LHCN-M2 (cell line): ENCODE measurements around the gene PSAP. TPM values are rescaled to one million over a fixed set of nuclear protein-coding genes. Genes with fewer than 3 reads are reported as not detected.
"Not testable (repeated sequence)": the region's sequence is repeated elsewhere in the genome, so short reads cannot be mapped to it uniquely, and the experiment has no call there.

Experiments used
- DNase-seq: peaks from one replicate; pipeline ENCODE4 v3.0.0-alpha.2; 2012; ENCODE audit warnings: low read depth
- total RNA-seq: library from RNA; depleted of rRNA; stranded (reverse); fragments of >200 nt; gene quantifications from 2 replicates; pipeline ENCODE4 v1.2.3, GENCODE V29; 2014

PSAP gene
- total RNA-seq, 1 experiment from 2014 or later = 455 TPM

DNA sequence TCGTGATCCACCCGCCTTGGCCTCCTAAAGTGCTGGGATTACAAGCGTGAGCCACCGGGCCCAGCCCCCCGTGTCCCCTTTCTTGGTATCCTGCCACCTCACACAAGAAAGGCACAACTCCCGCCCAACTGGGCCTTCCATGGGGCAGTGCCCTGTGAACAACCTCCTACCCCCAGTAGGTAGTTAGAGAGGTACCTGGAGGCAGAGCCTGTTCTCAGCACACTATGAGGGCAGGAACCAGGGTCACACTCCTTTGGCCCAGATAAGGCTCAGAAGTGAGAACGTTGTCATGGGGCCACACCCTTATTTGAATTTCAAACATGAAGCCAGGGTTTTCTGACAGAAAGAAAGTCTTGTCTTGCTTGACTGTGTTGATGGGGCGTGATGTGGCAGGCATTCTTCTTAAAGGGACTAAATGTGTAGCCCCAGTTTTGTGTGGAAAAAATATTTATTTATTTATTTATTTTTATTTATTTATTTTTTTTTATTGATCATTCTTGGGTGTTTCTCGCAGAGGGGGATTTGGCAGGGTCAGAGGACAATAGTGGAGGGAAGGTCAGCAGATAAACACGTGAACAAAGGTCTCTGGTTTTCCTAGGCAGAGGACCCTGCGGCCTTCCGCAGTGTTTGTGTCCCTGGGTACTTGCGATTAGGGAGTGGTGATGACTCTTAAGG, 23.8 kb upstream of the PSAP start:
- DNase-seq = not testable (repeated sequence)

GRCh38 chr10:71873582-71874211, 22.6 kb upstream of the PSAP start:
- DNase-seq = no peak

GRCh38 chr10:71869601-71870000, 18.6 kb upstream of the PSAP start:
- DNase-seq = not testable (repeated sequence)

- DNase-seq = peak; percentile 96
These were observed 17.2 kb upstream of the PSAP start for GRCh38 chr10:71868192-71868697.

GRCh38 chr10:71865561-71866041, 14.6 kb upstream of the PSAP start:
- DNase-seq = no peak

DNA sequence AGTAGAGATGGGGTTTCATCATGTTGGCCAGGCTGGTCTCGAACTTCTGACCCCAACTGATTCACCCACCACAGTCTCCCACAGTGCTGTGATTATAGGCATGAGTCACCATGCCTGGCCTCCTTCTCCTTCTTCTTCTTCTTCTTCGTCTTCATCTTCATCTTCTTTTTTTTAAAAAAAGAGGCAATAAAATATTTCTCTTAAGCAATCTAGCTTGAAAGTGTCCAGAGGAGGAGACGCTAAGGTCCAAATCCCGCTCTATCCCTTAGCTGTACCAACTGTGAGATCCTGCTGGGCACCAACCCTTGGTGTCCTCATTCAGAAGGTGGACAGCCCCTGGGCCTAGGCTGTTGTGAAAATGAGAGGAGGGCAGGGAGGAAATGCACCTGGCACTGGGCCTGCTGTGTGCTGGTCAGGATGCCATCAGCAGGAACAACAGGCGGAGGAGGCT, 13.9 kb upstream of the PSAP start:
- peak; percentile 78 for DNase-seq

DNA sequence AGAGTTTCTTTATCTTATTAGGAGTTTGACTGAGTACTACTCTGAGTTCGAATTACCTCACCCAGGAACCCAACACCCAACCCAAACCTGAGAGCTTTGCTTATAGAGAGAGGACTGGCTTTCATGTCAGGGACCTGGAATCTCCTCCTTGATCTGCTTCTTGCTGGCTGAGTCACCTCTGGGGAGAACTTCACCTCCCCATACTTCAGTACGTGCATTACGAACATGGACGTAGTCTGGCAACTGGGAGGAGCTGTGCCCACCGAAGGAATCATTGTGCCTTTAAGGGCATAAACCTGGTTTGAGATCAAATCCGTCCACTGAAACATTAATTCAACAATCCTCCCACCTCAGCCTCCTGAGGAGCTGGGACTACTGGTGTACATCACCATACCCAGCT, 12.2 kb upstream of the PSAP start:
- DNase-seq = no peak

DNA sequence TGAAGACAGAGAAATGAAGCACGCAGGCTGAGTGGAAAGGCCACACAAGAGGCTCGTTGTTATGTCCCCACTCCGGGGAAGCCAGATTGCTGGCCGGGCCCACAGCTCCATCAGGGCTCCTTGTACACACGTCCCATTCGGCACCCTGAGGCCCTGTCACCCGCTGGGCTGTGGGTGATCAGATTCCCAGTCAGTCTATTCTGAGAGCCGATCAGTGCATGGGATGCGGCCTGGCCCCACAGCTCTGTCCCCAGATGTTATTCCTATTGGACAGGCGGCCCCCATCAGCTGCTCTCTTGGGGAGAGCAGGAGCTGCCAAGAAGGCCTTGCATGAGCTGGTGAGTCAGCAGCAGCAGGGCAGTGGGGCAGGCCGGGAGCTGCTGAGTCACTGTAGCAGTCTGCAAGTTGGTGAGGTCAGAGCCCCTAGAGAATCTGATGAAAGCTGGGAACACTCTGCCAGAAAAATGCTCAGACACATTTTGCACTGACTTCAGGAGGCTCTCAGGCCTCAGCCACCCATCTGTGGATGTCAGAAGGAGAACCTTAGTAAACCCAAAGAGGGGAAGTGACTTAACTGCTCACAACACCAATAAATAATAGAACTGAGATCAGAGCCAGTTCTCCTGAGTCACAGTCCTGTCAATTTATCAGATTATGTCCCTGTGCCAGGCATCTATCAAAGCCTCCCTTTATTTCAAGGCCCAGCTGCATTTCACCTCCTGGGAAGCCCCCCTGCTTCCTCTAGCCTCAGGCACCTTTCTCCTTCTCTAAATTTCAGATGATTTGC, 9.4 kb upstream of the PSAP start:
- peak; percentile 100 for DNase-seq

DNA sequence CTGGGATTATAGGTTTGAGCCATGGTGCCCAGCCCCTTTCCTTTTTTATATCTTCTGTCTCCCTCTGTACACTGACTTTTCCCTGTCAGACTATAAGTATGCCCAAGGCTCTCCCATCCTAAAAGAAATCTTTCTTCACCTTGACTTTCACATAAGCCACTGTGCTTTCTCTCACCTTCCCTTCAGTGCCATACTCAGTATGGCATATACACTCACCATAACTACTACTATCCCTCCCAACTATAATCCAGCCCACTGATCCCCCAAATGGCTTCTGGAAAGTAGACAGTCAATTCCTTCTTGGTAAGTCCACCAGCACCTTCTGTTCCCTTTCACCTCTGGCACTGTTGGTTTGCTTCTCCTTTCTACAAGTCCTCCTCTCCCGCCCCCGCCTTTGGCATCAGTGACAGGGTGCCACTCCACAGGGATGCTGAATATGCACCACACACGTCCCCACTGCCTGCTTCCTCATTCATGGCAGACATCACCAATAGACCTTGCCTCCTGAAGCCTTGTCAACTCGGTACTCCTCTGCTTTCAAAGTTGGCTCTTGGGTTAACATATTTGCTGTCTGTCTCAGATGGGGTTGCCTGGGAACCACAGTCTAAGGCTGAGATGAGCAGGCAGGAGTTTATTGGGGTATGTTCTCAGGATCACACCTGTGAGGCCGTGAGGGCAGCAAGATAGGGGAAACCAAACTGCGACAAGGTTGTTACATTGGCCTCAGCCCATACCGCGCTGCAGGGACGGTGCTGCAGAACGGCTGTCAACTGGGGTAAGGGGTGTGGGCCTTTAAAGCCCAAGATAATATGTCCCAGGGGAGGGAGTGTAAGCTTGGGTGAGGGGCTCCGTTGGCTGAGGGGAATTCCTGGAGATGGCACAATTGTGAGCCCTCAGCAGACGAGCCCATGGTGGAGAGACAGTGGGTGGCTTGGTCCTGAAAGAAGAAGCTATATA, 7.2 kb upstream of the PSAP start:
- DNase-seq = no peak

- DNase-seq = no peak
These were observed 5.6 kb upstream of the PSAP start for GRCh38 chr10:71856619-71857018.

DNA sequence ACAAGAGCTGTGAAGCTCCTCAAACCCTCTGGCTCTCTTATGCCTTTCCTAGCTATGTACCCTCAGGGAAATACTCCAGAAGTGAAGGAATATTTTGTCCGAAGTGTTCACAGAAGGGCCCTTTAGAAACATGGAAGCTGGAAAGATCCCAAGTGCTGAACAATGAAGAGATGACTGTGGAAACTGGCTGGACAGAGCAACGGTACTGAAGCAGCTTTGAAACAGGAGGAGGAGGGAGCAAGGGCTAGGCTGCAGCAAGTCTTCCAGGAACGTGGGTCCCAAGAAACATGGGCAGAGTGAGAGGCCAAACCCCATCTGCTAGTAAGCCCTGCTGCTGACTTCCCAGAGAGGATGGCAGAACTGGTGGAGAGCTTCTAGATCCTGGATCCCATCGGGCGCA, 3.0 kb upstream of the PSAP start:
- DNase-seq = no peak

DNA sequence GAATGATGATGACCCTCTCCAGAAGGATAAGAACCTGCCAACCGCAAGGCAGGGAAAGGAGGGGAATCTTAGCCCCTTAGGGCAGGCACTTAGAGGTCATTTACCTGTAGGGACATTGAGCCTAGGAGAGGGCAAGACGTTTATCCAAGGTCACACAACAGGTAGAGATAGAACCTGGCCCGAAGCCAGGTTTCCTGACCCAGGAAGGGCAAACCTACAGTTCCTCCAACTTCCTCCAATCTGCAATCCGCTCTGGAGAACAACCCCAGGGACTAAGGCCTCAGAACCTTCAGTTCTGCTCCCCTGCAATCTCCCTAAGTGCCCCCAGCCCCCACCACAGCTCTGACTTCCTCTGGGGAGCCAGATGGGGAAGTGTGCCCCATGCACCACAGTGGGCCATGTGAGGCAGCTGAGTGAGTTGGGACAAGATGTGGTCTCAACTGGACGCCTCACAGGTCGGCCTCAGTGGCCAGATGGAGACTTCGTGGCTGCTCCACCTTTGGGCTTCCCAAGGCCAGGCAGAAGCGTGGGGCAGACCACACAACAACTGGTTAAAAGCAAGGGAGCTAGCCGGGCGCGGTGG, 1.4 kb upstream of the PSAP start:
- no peak for DNase-seq

DNA sequence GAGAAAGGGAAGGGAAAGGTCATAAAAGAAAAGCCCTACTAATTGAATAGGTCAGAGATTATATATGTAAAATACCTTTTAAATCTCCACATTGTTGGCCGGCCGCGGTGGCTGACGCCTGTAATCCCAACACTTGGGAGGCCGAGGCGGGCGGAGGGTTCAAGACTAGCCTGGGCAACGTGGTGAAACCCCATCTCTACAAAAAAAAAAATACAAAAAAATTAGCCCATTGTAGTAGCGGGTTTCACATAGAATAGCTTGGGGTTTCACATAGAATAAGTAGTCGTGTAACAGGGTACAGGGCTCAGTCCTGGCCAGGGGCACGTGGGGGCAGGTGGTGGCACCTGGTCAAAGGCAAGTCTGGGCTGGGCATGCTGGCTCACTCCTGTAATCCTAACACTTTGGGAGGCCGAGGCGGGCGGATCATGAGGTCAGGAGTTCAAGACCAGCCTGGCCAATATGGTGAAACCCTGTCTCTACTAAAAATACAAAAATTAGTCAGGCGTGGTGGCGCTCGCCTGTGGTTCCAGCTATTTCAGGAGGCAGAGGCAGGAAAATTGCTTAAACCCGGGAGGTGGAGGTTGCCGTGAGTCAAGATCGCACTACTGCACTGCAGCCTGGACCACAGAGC, 529 bp upstream of the PSAP start:
- DNase-seq = not testable (repeated sequence)

DNA sequence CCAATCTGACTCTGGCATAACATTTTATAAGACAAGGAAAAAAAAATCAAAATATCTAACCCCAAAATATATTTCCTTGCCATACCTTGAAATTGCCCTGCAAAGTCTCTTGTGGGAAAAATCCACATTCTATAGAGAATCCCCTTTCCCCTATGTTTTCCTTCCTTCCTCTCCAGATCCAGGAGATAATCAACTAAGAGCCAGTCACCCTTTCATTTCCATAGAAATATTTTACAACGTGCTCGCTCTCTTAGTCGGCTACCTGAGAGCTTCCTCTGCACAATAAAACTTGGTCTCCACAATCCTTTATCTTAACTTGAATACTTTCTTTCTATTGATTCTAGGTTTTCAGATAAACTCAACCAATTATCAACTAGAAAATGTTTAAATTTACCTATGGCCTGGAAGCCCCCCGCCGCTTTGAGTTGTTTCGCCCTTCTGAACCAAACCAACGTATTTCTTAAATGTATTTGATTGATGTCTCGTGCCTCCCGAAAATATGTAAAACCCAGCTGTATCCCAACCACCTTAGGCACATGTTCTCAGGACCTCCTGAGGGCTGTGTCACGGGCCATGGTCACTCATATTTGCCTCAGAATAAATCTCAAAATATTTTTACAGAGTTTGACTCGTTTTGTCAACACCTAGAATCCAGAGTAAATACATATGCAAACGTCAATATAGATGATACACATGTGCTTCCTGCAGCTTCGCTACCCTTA, 869 bp downstream of the PSAP start:
- DNase-seq = no peak

DNA sequence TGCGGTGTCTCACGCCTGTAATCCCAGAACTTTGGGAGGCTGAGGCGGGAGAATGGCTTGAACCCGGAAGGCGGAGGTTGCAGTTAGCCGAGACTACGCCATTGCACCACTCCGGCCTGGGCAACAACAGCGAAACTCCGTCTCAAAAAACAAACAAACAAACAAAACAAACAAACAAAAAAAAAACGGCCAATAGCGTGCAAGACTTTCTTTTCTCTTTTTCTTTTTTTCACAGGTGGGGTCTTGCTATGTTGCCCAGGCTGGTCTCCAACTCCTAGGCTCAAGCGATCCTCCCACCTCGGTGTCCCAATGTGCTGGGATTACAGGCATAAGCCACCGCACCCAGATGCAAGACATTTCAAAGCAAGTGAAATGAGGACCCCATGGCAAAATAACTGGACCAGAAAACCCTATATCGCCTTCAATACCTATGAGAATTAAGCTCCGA, 1.6 kb downstream of the PSAP start:
- DNase-seq = no peak

- DNase-seq = no peak
These were observed 2.5 kb downstream of the PSAP start for GRCh38 chr10:71848325-71849275.

GRCh38 chr10:71847418-71847817, 3.6 kb downstream of the PSAP start:
- no peak for DNase-seq

DNA sequence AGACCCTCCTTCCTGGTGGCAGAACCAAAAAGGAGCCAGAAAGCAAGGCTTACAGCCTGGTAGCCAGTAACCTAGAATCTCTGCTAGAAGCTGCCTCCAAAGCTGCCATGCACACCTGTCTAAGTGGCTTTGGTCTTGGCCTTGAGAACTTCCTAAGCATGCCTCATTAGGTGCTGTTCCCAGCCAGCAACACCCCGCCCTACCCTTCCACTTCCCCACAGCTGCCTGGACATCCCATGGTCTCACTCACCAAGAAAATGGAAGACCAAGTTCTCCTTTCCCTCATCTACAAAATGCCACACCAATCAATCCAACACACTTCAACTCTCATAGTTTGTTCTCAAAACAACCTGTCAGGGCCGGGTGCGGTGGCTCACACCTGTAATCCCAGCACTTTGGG, 4.2 kb downstream of the PSAP start:
- no peak for DNase-seq
